Islet precursor cell (in vitro differentiated cells): Measurements from ENCODE around the gene C2CD5.
"Not testable (repeated sequence)": the region's sequence is repeated elsewhere in the genome, so short reads cannot be mapped to it uniquely, and the experiment has no call there.

ENCODE experiments used
- DNase-seq: peaks from one replicate; pipeline ENCODE4 v3.0.0-alpha.2; 2018

Gene C2CD5

DNA sequence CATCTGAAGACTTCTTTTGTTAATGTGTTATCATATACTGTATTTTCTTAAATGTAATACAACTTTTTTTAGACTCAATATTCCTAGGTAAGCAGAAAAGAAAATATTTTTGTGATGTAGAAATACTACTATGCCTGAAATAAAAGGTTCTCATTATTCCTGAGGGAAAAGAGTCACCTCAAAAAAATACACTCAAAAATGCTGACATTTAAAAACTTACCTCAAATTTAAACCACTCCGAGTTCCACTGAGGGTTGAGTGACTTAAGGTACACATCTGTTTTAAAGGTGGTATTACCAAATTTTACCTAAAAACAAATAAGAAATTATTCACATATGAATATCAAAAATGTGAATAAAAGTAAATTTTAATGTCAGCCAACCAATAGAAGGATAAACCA, 9.3 kb downstream of the C2CD5 start:
- DNase-seq, result no peak

DNA sequence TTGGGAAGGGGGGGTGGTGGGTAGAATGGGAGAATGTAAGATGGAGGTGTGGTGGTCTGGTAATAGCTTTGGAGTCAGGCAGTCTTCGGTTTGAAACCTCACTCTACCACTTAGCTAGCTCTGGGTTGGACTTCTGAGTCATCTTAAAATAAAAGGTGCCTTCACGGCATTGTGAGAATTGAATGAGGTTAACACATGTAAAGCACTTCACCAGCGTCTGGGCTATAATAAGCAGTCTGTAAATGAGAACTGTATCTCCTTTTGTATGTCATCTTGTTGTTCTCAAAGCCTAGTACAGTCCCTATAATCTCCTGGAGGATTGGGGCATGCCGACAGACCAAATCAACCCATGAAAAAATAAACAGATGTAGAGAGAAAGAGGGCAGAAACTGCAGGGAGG, 11.2 kb downstream of the C2CD5 start:
- DNase-seq, result no peak

GRCh38 chr12:22532317-22532716, 12.0 kb downstream of the C2CD5 start:
- no peak for DNase-seq

- DNase-seq, result no peak
Measured at GRCh38 chr12:22531205-22531604, 13.1 kb downstream of the C2CD5 start.

DNA sequence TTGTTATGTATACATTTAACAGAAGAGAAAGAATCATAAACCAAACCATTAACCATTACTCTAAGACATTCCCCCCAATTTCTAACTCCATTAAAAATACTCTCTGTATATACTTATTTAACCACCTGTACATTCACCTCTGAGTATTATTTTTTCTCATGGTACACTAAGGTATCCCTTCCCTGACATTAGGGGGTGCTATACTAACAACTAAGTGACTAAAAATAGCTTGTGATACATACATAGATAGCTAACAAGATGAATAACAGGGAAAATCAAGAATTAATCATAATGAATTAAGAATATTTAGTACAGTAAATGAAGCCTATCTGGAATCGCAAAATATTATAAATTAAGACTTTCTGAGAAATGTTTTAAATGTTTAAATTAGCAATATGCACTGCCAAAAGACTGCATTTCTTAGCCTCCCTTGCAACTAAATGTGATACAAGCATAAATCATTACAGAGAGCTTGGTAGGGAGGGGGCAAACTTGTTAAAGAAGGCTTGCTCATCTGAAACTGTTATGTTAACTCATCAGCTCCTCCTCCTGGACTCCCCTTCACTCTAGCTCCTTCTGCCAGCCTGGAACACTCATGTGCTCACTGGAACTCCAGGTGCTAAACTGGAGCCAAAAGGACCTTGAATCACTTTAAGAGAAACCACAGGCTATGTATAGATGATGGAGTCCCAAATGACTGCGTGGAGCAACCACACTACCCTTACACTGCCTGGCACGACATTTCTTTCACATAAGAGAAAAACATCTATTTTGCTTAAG, 14.9 kb downstream of the C2CD5 start:
- no peak for DNase-seq

DNA sequence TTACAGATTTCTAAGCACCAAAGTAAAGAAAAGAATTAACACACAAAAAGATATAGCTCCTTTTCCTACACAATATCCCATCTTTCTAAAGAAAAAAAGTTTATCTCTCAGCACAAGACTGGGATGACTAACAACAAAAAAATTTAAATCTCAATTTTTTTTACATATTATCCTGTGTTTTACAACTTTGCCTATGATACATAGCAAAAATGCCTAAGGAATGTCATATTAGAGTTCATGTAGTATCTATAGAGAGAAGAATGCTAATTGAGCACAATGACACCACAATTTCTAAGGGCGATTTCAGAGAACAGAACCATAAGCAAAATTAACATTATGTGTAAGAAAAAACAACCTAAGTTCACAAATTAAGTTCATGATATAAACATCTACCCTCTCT, 16.3 kb downstream of the C2CD5 start:
- no peak for DNase-seq

- DNase-seq, result no peak
Measured at GRCh38 chr12:22526836-22527235, 17.5 kb downstream of the C2CD5 start.

GRCh38 chr12:22525426-22525825, 18.9 kb downstream of the C2CD5 start:
- no peak for DNase-seq

DNA sequence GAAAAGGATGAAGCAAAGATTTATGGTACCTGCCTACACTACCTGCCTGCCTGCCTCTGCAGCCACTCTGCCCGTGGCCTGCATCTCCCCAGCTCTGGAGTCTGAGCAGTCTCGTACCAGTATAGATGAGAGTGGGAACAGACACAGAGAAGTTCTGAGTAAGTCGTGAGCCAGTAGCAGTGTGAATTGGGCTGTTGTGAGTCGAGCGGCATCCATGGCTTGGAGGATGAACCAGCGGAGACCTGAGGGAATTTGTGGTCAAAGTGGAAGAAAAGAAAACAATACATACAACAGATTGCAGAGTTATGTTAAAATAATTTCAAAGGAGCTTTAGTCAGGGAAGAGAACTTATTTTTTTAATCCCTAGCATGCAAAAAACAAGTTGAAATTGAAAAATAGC, 25.3 kb downstream of the C2CD5 start:
- DNase-seq, result no peak

- DNase-seq, result no peak
Measured at GRCh38 chr12:22518060-22518719, 26.2 kb downstream of the C2CD5 start.

DNA sequence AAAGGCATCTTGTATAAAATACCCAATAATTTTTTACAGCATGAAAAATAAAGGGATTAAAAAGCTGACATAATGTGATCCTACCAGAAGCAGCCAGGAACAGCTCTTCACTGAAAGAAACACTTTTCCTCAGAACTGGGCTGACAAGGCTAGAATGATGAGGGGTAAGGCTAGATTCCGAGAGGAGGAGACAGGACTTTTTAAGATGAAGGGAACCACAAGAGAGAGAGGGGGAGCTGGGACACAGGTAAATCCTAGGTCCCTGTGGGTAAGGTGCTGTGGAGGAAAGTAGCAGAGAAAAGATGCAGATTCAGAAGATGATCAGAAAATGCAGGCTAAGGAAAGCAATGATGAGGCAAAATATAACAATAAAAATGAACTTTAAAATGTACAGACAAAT, 29.5 kb downstream of the C2CD5 start:
- DNase-seq, result no peak

DNA sequence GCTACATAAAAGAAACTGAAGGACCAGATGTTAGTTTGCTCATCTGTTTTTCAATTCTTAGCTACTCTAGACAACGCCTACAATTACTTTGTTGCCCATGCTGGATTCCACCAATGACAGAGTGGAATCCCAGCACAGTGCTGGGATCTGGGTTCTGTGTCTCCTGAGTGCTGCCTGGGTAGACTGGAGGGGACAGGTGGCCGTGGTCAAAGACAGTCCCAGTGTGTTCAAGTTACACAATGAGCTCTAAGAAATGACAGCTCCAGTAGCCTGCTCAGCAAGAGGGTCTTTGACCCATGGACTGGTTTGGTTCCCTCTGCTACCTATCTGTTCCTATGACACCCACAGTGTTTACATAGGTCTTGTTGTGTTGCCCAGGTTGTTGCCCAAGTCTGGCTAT, 38.5 kb downstream of the C2CD5 start:
- DNase-seq, result no peak

- DNase-seq, result no peak
Measured at GRCh38 chr12:22500100-22500499, 44.2 kb downstream of the C2CD5 start.

DNA sequence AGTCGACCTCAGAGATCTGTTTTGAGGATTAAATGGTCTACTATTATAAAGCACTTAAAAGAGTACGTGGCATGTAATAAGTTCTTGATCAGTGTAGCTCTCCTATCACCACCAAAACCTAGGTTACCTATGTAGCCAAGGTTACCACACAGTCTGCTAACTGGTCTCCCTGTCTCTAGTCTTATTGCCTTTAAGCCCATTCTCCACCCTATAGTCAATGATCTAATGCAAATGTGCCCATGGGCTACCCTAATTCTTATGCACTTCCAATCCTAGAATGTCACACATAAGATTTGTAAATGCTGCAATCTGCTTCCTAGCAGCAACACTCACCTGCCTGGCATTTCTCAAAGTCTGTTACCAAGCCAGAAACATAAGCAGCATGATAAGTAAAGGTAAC, 44.9 kb downstream of the C2CD5 start:
- DNase-seq, result no peak

- no peak for DNase-seq
Measured at GRCh38 chr12:22494319-22494718, 50.0 kb downstream of the C2CD5 start.

DNA sequence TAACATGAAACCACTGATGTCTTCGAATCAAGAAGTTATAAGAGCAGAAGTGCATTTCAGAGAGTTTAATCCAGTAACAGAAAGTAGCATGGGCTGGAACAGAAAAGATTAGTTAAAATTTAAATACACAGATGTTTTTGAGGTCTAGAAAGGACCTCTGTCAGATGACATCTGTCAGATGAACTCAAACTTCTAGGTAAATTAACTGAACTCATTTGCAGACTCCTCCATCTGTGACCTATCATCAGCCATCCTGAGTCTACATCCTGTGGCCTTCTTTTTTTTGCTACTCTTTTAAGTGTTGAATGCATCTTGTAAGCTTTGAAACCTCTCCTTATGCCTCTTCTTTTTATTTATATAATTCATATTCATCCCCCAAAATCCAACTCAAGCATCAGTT, 53.3 kb downstream of the C2CD5 start:
- DNase-seq, result no peak

- no peak for DNase-seq
Measured at GRCh38 chr12:22488478-22488877, 55.9 kb downstream of the C2CD5 start.

- DNase-seq, result not testable (repeated sequence)
Measured at GRCh38 chr12:22487683-22488082, 56.7 kb downstream of the C2CD5 start.

- no peak for DNase-seq
Measured at GRCh38 chr12:22481547-22482104, 62.7 kb downstream of the C2CD5 start.

- DNase-seq, result not testable (repeated sequence)
Measured at GRCh38 chr12:22480814-22481213, 63.5 kb downstream of the C2CD5 start.

DNA sequence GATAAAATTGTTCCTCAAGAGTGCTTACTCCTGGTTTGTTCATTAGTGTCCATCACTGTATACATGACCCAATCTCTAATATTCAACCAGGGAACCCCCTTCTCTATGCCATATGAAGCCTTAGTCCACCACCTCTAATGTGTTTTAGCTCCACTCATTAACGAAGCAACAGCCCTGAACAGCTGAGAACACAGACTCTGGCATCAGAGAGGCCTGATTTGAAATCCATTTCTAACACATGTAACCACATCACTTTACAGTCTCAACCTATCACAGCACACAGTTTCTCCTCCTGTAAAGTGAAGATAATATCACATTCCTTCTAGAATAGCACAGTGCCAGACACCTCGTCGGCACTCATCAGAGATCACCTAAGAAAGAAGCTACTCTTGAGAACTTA, 64.3 kb downstream of the C2CD5 start:
- no peak for DNase-seq

- DNase-seq, result no peak
Measured at GRCh38 chr12:22477894-22478287, 66.5 kb downstream of the C2CD5 start.

DNA sequence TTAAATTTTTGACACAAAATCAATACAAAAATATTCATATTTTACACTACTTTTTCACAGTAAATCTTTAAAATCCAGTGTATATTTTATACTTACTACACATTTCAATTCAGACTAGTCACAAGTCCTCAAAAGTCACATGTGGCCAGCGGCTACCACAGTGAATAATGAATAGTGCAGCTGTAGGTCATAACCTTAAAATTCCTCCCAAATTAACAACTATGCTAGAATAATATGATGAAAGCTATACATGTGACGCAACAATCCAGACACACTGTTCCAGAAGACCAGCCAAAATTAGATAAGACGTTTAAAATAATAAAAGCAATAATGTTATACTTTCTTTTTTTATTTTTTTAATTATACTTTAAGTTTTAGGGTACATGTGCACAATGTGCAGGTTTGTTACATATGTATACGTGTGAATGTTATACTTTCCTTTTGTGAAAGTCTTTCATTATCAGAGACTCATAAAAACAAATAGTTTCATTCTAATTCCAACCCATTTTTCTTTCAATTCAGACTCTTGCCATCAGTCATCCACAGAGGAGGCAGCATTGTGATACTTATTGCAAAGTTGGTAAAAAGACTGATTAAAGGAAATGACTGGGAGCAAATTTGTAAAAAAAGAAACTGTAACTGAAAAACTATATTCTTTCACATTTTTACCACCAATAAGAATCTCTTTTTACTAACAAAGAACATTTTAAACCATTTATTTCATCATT, 67.0 kb downstream of the C2CD5 start:
- no peak for DNase-seq

GRCh38 chr12:22476133-22476532, 68.2 kb downstream of the C2CD5 start:
- no peak for DNase-seq
